Measurements from ENCODE around the gene CLMN. TPM values are rescaled to one million over a fixed set of nuclear protein-coding genes. Genes with fewer than 3 reads are reported as not detected.
A peak's percentile ranks its signal among the peaks of the same experiment; 100 is the strongest.

Gene CLMN
- total and polyA plus RNA-seq, 8 donors: 5.3 to 42.9 (median 20.1) TPM

GRCh38 chr14:95323917-95324316, 4.2 kb upstream of the CLMN start:
- WGBS, 5 donors: 66 to 74% (median 73%) methylated on average over 6 to 7 of the region's 7 CpGs
- TF ChIP-seq EP300 (IDR thresholded peaks at IDR 0.05) (no peak), POLR2AphosphoS5 (IDR thresholded peaks at IDR 0.05) (no peak), POLR2A (IDR thresholded peaks at IDR 0.05) (no peak), CTCF (IDR thresholded peaks at IDR 0.05) (no peak)
- intact Hi-C loops (cut with DNase I; ENCODE audit: low total_unique reads): no loop called here
- no peak overlapping the region for H3K27ac ChIP-seq
- peaks cover 0 to 9% (median 0%) of the 10 kb centered on the region in 3 donors for H3K27me3 ChIP-seq
- DNase-seq: peak in 1 of 2 donors; percentile 28
- H3K9me3 ChIP-seq: no peaks in the 10 kb centered on the region
- H3K4me3 ChIP-seq: no peak overlapping the region
- H3K36me3 ChIP-seq: no peaks in the 10 kb centered on the region
- H3K4me1 ChIP-seq: peaks cover 9 to 34% (median 12%) of the 10 kb centered on the region in 4 donors

- Histone ChIP-seq H3K4me1 (peaks cover 12 to 40% (median 18%) of the 10 kb centered on the region in 4 donors), H3K4me3 (no peak overlapping the region), H3K27me3 (peaks cover 0 to 9% (median 0%) of the 10 kb centered on the region in 3 donors), H3K36me3 (no peaks in the 10 kb centered on the region), H3K27ac (peak overlapping the region in 2 of 5 donors; percentile 24 to 77), H3K9me3 (no peaks in the 10 kb centered on the region)
- intact Hi-C loops (cut with DNase I; ENCODE audit: low total_unique reads): no loop called here
- no peak for DNase-seq
- 82 to 94% (median 88%) methylated on average over 6 of the region's 6 CpGs for WGBS, 5 donors
- TF ChIP-seq CTCF (IDR thresholded peaks at IDR 0.05): no peak
- TF ChIP-seq POLR2A (IDR thresholded peaks at IDR 0.05): no peak
- no peak for TF ChIP-seq POLR2AphosphoS5 (IDR thresholded peaks at IDR 0.05)
- no peak for TF ChIP-seq EP300 (IDR thresholded peaks at IDR 0.05)
Observed at GRCh38 chr14:95323361-95323760, 3.7 kb upstream of the CLMN start.

GRCh38 chr14:95322651-95323050, 2.9 kb upstream of the CLMN start:
- Histone ChIP-seq H3K4me1 (peaks cover 14 to 46% (median 21%) of the 10 kb centered on the region in 4 donors), H3K9me3 (no peaks in the 10 kb centered on the region), H3K27ac (peak overlapping the region in 4 of 5 donors; percentile 24 to 84 (median 55)), H3K27me3 (peaks cover 0 to 9% (median 0%) of the 10 kb centered on the region in 3 donors), H3K36me3 (no peaks in the 10 kb centered on the region), H3K4me3 (no peak overlapping the region)
- intact Hi-C loops (cut with DNase I; ENCODE audit: low total_unique reads): no loop called here
- TF ChIP-seq CTCF (IDR thresholded peaks at IDR 0.05) (no peak), POLR2AphosphoS5 (IDR thresholded peaks at IDR 0.05) (peak in 1 of 3 donors; percentile 43)
- DNase-seq: no peak
- 53 to 71% (median 63%) methylated on average over 4 of the region's 4 CpGs for WGBS, 5 donors

- no peak for DNase-seq
- TF ChIP-seq POLR2A (IDR thresholded peaks at IDR 0.05) (no peak), CTCF (IDR thresholded peaks at IDR 0.05) (no peak), POLR2AphosphoS5 (IDR thresholded peaks at IDR 0.05) (no peak), EP300 (IDR thresholded peaks at IDR 0.05) (no peak)
- Histone ChIP-seq H3K9me3 (no peaks in the 10 kb centered on the region), H3K4me3 (no peak overlapping the region), H3K27me3 (peaks cover 0 to 9% (median 0%) of the 10 kb centered on the region in 3 donors), H3K36me3 (no peaks in the 10 kb centered on the region), H3K27ac (peak overlapping the region; percentile 61 to 84 (median 77)), H3K4me1 (peaks cover 14 to 46% (median 21%) of the 10 kb centered on the region in 4 donors)
- WGBS, 5 donors: 70 to 83% (median 73%) methylated on average over 5 of the region's 5 CpGs
- intact Hi-C loops (cut with DNase I; ENCODE audit: low total_unique reads): no loop called here
Observed at GRCh38 chr14:95321693-95322455, 2.2 kb upstream of the CLMN start.
